K562 (cell line): ENCODE results near the gene LAMB4. TPM values are rescaled to one million over a fixed set of nuclear protein-coding genes. Genes with fewer than 3 reads are reported as not detected.

Experiments
- BDP1 ChIP-seq: IDR thresholded peaks from 3 replicates; pipeline ENCODE4 v1.6.1; 2011; ENCODE audit not compliant: insufficient read length, insufficient read depth
- CBFA2T2 ChIP-seq: fragments of 450-650 bp; conservative IDR thresholded peaks from 2 replicates; pipeline ENCODE4 v1.6.1; 2017; ENCODE audit warnings: mild to moderate bottlenecking
- CBFA2T3 ChIP-seq: fragments of 450-650 bp; IDR thresholded peaks from 2 replicates; pipeline ENCODE4 v1.6.1; 2017
- CBFB ChIP-seq: sonication (generic); formaldehyde crosslinking; IDR thresholded peaks from 2 replicates; pipeline ENCODE4 v1.4.0; 2020; ENCODE audit warnings: mild to moderate bottlenecking, missing genetic modification reagents
- CCNT2 ChIP-seq: IDR thresholded peaks from 2 replicates; pipeline ENCODE4 v1.6.1; 2011; ENCODE audit warnings: borderline replicate concordance, low read depth, mild to moderate bottlenecking, moderate library complexity, mixed read lengths, low read length; ENCODE audit not compliant: insufficient read length; ENCODE audit errors: extremely low read depth
- E2F3 ChIP-seq: fragments of 250-450 bp; sonication (Bioruptor Pico); IDR thresholded peaks from 2 replicates; pipeline ENCODE4 v1.4.0; 2020; ENCODE audit warnings: mild to moderate bottlenecking
- FOXK1 ChIP-seq: sonication (generic); formaldehyde crosslinking; IDR thresholded peaks from 2 replicates; pipeline ENCODE4 v1.8.0; 2022; ENCODE audit warnings: missing genetic modification reagents, mild to moderate bottlenecking, borderline replicate concordance
- FOXO4 ChIP-seq: fragments of 450-650 bp; formaldehyde crosslinking; IDR thresholded peaks from 2 replicates; pipeline ENCODE4 v1.4.0; 2020; ENCODE audit warnings: mild to moderate bottlenecking, moderate library complexity
- KDM1A ChIP-seq, 2 experiments: fragments of 450-650 bp; IDR thresholded peaks; 2 replicates each; pipeline ENCODE4 v1.6.1; 2016; ENCODE audit warnings: mild to moderate bottlenecking in 2 of 2
- LCOR ChIP-seq: sonication (generic); formaldehyde crosslinking; IDR thresholded peaks from 2 replicates; pipeline ENCODE4 v1.8.0; 2022; ENCODE audit warnings: mild to moderate bottlenecking, missing genetic modification reagents
- MTA2 ChIP-seq: fragments of 450-650 bp; IDR thresholded peaks from 2 replicates; pipeline ENCODE4 v1.6.1; 2016; ENCODE audit warnings: low read depth
- NR2C2 ChIP-seq, 2 experiments: fragments of 200-800 bp in 1 of 2; sonication (Bioruptor generic) in 1 of 2; sonication (generic) in 1 of 2; formaldehyde crosslinking in 1 of 2; IDR thresholded peaks; 2 replicates each; pipeline versions ENCODE4 v1.6.1 to v1.8.0; 2016 to 2022; ENCODE audit warnings: mild to moderate bottlenecking in 1 of 2, missing compliant biosample characterization in 1 of 2, missing genetic modification characterization in 1 of 2, missing genetic modification reagents in 1 of 2
- POLR2A ChIP-seq: fragments of 450-650 bp; conservative IDR thresholded peaks from 2 replicates; pipeline ENCODE4 v1.6.1; 2016
- RBM14 ChIP-seq: fragments of 200-400 bp; formaldehyde crosslinking; IDR thresholded peaks from 2 replicates; pipeline ENCODE4 v1.6.1; 2018; ENCODE audit warnings: low read depth, mild to moderate bottlenecking, low read length, moderate library complexity, borderline replicate concordance; ENCODE audit not compliant: insufficient read depth
- SMARCB1 ChIP-seq: IDR thresholded peaks from 2 replicates; pipeline ENCODE4 v1.6.1; 2011; ENCODE audit warnings: improper control_type of control experiment, low read depth; ENCODE audit not compliant: insufficient read length
- TAF1 ChIP-seq: IDR thresholded peaks from 2 replicates; pipeline ENCODE4 v1.6.1; 2011; ENCODE audit warnings: mild to moderate bottlenecking, low read length, moderate library complexity; ENCODE audit not compliant: insufficient read depth, control insufficient read depth, severe bottlenecking; ENCODE audit errors: extremely low read depth
- ZEB2 ChIP-seq: fragments of 450-650 bp; IDR thresholded peaks from 2 replicates; pipeline ENCODE4 v1.6.1; 2016
- ZMIZ1 ChIP-seq, 2 experiments: fragments of 150-350 bp in 1 of 2; IDR thresholded peaks; 2 replicates each; pipeline ENCODE4 v1.6.1; 2012 to 2016; ENCODE audit warnings: low read depth in 2 of 2, low read length in 2 of 2, mild to moderate bottlenecking in 1 of 2, moderate library complexity in 1 of 2
- ZNF316 ChIP-seq: fragments of 450-650 bp; IDR thresholded peaks from 2 replicates; pipeline ENCODE4 v1.6.1; 2016
- ZNF449 ChIP-seq: fragments of 250-450 bp; sonication (Bioruptor Pico); IDR thresholded peaks from 2 replicates; pipeline ENCODE4 v1.8.0; 2022; ENCODE audit warnings: moderate library complexity, mild to moderate bottlenecking, inconsistent platforms
- ZNF77 ChIP-seq: fragments of 250-450 bp; sonication (Bioruptor Pico); IDR thresholded peaks from 2 replicates; pipeline ENCODE4 v1.5.0; 2020
- ZZZ3 ChIP-seq: fragments of 450-650 bp; IDR thresholded peaks from 2 replicates; pipeline ENCODE4 v1.6.1; 2016; ENCODE audit warnings: antibody characterized with exemption, mild to moderate bottlenecking, moderate library complexity
- polyA plus RNA-seq, 8 experiments: library from polyadenylated mRNA; depleted of rRNA in 4 of 8; stranded (reverse) in 5 of 8; unstranded in 3 of 8; fragments of >200 nt; fragmentation: Nextera tagmentation in 2 of 8; fragmentation: Illumina TruSeq in 1 of 8; extraction: Ambion mirVana in 2 of 8; extraction: Trizol in 1 of 8; gene quantifications; 2 replicates each; pipeline versions ENCODE4 v1.2.1 to v1.2.3, GENCODE V29; 2011 to 2014; ENCODE audit warnings: inconsistent platforms in 1 of 8, missing spikeins in 1 of 8
- total RNA-seq, 7 experiments: library from RNA; depleted of rRNA in 6 of 7; stranded (reverse); fragments of >200 nt in 6 of 7; fragmentation: Illumina TruSeq in 2 of 7; extraction: Trizol in 2 of 7; gene quantifications; 2 replicates each; pipeline versions ENCODE4 v1.2.1 to v1.2.3, GENCODE V29; 2011 to 2021; ENCODE audit warnings: low replicate concordance in 1 of 7
- TF ChIP-seq, protein P1 (sequence below): sonication (generic); formaldehyde crosslinking; IDR thresholded peaks from 2 replicates; pipeline ENCODE4 v1.8.1; 2022; ENCODE audit warnings: missing genetic modification reagents

The LAMB4 gene
- total and polyA plus RNA-seq, 9 of the 15 experiments (the other 6 are each of a cell fraction or from before 2014, with no cell fraction given) = 0.06 to 0.13 (median 0.07) TPM; not detected in 6

DNA sequence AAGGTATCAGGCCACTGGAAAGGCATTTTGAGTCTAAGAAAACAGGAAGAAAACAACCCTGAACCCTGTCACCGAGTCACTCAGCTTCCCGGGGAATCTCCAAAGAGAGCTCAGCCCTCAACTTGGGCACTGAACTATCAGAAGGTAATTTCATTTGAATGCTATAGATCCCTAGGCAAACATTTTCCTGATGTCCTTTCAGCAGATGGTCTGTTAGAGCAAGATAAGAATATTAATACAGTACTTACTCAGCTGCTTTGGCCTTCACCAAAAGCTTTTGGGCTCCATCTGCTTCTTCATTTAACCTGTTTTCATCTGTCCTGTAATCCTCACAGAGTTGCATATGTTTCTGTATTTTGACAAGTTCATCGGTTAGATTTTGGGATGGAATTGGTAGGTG lies 93.0 kb downstream of the LAMB4 start (continued):
- TF ChIP-seq CBFA2T3 (peak; percentile 86), CBFB (CRISPR knock-in tag) (no peak), BDP1 (no peak), LCOR (CRISPR knock-in tag) (no peak), CCNT2 (peak; percentile 32), ZNF316 (peak; percentile 17; the same call in 1 of the 2 replicates), ZZZ3 (0 out of 2 replicates have a peak, but pooled peaks have one; percentile 50), SMARCB1 (no peak), KDM1A (IDR thresholded peaks at IDR 0.05) (0 out of 4 replicates have a peak, but pooled peaks of 1 of the 2 experiments have one; percentile 11), ZMIZ1 (IDR thresholded peaks at IDR 0.05; ENCODE audit: low read depth in 2 of 2, low read length in 2 of 2) (peak in 1 of 2 experiments; percentile 70; a peak in 1 of 4 replicates), POLR2A (no peak), FOXO4 (CRISPR knock-in tag) (no peak), MTA2 (peak; percentile 72), CBFA2T2 (peak; percentile 77), RBM14 (no peak), ZEB2 (0 out of 2 replicates have a peak, but pooled peaks have one; percentile 26), FOXK1 (CRISPR knock-in tag) (no peak), TAF1 (no peak), ZNF77 (CRISPR knock-in tag) (no peak), ZNF449 (CRISPR knock-in tag) (no peak), NR2C2 (CRISPR knock-in tag; IDR thresholded peaks at IDR 0.05) (no peak), NR2C2 (tag; IDR thresholded peaks at IDR 0.05) (no peak), E2F3 (CRISPR knock-in tag) (no peak)
- TF ChIP-seq, protein P1, sequence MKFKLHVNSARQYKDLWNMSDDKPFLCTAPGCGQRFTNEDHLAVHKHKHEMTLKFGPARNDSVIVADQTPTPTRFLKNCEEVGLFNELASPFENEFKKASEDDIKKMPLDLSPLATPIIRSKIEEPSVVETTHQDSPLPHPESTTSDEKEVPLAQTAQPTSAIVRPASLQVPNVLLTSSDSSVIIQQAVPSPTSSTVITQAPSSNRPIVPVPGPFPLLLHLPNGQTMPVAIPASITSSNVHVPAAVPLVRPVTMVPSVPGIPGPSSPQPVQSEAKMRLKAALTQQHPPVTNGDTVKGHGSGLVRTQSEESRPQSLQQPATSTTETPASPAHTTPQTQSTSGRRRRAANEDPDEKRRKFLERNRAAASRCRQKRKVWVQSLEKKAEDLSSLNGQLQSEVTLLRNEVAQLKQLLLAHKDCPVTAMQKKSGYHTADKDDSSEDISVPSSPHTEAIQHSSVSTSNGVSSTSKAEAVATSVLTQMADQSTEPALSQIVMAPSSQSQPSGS = no peak
